GM19023 (cell line): Measurements from ENCODE around the gene KLF7.

Source experiments
- ATAC-seq: cut with Tn5 transposase; IDR thresholded peaks from one replicate; pipeline ENCODE4 v1.9.1; 2021; ENCODE audit warnings: mild to moderate bottlenecking, moderate library complexity; ENCODE audit not compliant: unreplicated experiment

KLF7 gene

GRCh38 chr2:207129821-207130220 lies 35.9 kb downstream of the KLF7 start:
- no peak for ATAC-seq

- ATAC-seq: no peak
These were observed 36.9 kb downstream of the KLF7 start for GRCh38 chr2:207128867-207129266.

- ATAC-seq: no peak
These were observed 38.9 kb downstream of the KLF7 start for GRCh38 chr2:207126724-207127308.

GRCh38 chr2:207123776-207124391 lies 41.9 kb downstream of the KLF7 start:
- ATAC-seq: no peak

- ATAC-seq: no peak
These were observed 42.4 kb downstream of the KLF7 start for GRCh38 chr2:207123335-207123744.

GRCh38 chr2:207122651-207123334 lies 43.0 kb downstream of the KLF7 start:
- ATAC-seq: no peak

- ATAC-seq: no peak
These were observed 44.0 kb downstream of the KLF7 start for GRCh38 chr2:207121784-207122183.

- ATAC-seq: no peak
These were observed 46.7 kb downstream of the KLF7 start for GRCh38 chr2:207119048-207119447.

GRCh38 chr2:207117668-207118067 lies 48.1 kb downstream of the KLF7 start:
- ATAC-seq: no peak

GRCh38 chr2:207115715-207116364 lies 49.9 kb downstream of the KLF7 start:
- no peak for ATAC-seq

- no peak for ATAC-seq
These were observed 52.3 kb downstream of the KLF7 start for GRCh38 chr2:207113414-207113813.

GRCh38 chr2:207112785-207113184 lies 53.0 kb downstream of the KLF7 start:
- ATAC-seq: no peak

GRCh38 chr2:207112383-207112782 lies 53.4 kb downstream of the KLF7 start:
- ATAC-seq: no peak

GRCh38 chr2:207111757-207112156 lies 54.0 kb downstream of the KLF7 start:
- ATAC-seq: no peak

GRCh38 chr2:207110715-207111114 lies 55.0 kb downstream of the KLF7 start:
- ATAC-seq: no peak

- ATAC-seq: no peak
These were observed 55.4 kb downstream of the KLF7 start for GRCh38 chr2:207110310-207110709.

GRCh38 chr2:207109768-207110167 lies 56.0 kb downstream of the KLF7 start:
- ATAC-seq: no peak

GRCh38 chr2:207108440-207108839 lies 57.3 kb downstream of the KLF7 start:
- ATAC-seq: no peak

GRCh38 chr2:207107551-207107950 lies 58.2 kb downstream of the KLF7 start:
- no peak for ATAC-seq

- no peak for ATAC-seq
These were observed 58.6 kb downstream of the KLF7 start for GRCh38 chr2:207107131-207107530.

- ATAC-seq: no peak
These were observed 62.6 kb downstream of the KLF7 start for GRCh38 chr2:207103132-207103531.

GRCh38 chr2:207101984-207102383 lies 63.8 kb downstream of the KLF7 start:
- ATAC-seq: no peak
